ENCODE results near the gene CTBP2.

The CTBP2 gene

GRCh38 chr10:125067764-125068163 lies 92.6 kb downstream of the CTBP2 start:
- H3K4me1 ChIP-seq: peaks cover 0 to 62% (median 43%) of the 10 kb centered on the region in 4 donors
- DNase-seq: no peak
- H3K9me3 ChIP-seq: no peaks in the 10 kb centered on the region
- H3K27me3 ChIP-seq: no peaks in the 10 kb centered on the region
- TF ChIP-seq, protein P1, sequence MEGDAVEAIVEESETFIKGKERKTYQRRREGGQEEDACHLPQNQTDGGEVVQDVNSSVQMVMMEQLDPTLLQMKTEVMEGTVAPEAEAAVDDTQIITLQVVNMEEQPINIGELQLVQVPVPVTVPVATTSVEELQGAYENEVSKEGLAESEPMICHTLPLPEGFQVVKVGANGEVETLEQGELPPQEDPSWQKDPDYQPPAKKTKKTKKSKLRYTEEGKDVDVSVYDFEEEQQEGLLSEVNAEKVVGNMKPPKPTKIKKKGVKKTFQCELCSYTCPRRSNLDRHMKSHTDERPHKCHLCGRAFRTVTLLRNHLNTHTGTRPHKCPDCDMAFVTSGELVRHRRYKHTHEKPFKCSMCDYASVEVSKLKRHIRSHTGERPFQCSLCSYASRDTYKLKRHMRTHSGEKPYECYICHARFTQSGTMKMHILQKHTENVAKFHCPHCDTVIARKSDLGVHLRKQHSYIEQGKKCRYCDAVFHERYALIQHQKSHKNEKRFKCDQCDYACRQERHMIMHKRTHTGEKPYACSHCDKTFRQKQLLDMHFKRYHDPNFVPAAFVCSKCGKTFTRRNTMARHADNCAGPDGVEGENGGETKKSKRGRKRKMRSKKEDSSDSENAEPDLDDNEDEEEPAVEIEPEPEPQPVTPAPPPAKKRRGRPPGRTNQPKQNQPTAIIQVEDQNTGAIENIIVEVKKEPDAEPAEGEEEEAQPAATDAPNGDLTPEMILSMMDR (IDR thresholded peaks at IDR 0.05): no peak
- peaks cover 0 to 18% (median 0%) of the 10 kb centered on the region in 3 donors for H3K36me3 ChIP-seq
- no peak overlapping the region for H3K4me3 ChIP-seq
- intact Hi-C loops (cut with DNase I; ENCODE audit: low total_unique reads): loop anchor here (10.0 kb wide), 1 partner anchor 153 kb away; no protein-coding TSS in a partner anchor
- H3K27ac ChIP-seq: no peak overlapping the region

DNA sequence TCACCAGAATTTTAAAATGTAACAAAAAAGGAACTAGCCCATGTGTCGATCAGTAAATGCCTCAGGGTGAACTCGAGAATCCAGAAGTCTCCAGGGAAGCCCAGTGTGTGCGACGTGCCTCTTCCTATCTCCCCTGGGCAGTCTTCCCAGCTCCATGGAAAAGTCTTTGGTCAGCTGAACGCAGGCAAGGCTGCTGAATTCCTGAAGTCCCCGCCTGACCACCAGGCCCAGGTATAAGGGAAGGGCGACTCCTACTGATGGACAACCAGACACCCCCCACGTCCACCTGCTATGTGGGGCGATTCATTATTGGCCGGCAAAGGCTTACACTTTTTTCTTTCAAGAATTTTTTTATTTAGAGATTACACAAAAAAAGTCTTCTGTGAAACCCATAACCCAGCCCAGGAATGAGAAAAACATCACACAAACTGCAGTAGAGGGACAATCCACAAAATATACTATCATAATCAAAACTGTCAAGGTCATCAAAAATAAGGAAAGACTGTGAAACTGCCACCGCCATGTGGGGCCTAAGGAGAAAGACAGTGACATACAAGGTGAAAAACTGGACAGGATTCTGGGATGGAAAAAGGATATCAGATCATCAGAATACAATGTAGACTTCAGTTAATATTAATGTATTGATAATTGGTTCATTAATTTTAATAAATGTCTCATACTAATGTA lies 93.5 kb downstream of the CTBP2 start:
- Histone ChIP-seq H3K4me3 (no peak overlapping the region), H3K9me3 (no peaks in the 10 kb centered on the region), H3K4me1 (peaks cover under 1 to 71% (median 51%) of the 10 kb centered on the region in 4 donors), H3K36me3 (peaks cover 0 to 12% (median 0%) of the 10 kb centered on the region in 3 donors), H3K27ac (no peak overlapping the region), H3K27me3 (no peaks in the 10 kb centered on the region)
- intact Hi-C loops (cut with DNase I; ENCODE audit: low total_unique reads): loop anchor here (10.0 kb wide), 1 partner anchor 152 kb away; no protein-coding TSS in a partner anchor
- DNase-seq: no peak
- TF ChIP-seq, protein P1 (IDR thresholded peaks at IDR 0.05): no peak

- Histone ChIP-seq H3K27ac (peak overlapping the region; percentile 64 to 94), H3K9me3 (no peaks in the 10 kb centered on the region), H3K36me3 (no peaks in the 10 kb centered on the region), H3K4me1 (peaks cover 4 to 90% (median 71%) of the 10 kb centered on the region in 4 donors), H3K4me3 (no peak overlapping the region), H3K27me3 (no peaks in the 10 kb centered on the region)
- intact Hi-C loops (cut with DNase I; ENCODE audit: low total_unique reads): loop anchor here (5.0 to 10.0 kb wide), 3 partner anchors 63 to 150 kb away; partner anchors contain the start of gene CTBP2
- no peak for DNase-seq
- TF ChIP-seq, protein P1 (IDR thresholded peaks at IDR 0.05): no peak
Measured at GRCh38 chr10:125064681-125065492, 95.5 kb downstream of the CTBP2 start.

- no peaks in the 10 kb centered on the region for H3K9me3 ChIP-seq
- H3K27me3 ChIP-seq: no peaks in the 10 kb centered on the region
- peak overlapping the region; percentile 92 to 94 for H3K27ac ChIP-seq
- TF ChIP-seq, protein P1 (IDR thresholded peaks at IDR 0.05): no peak
- peaks cover 6 to 92% (median 77%) of the 10 kb centered on the region in 4 donors for H3K4me1 ChIP-seq
- intact Hi-C loops (cut with DNase I; ENCODE audit: low total_unique reads): loop anchor here (5.0 to 10.0 kb wide), 3 partner anchors 61 to 149 kb away; partner anchors contain the start of gene CTBP2
- no peaks in the 10 kb centered on the region for H3K36me3 ChIP-seq
- DNase-seq: no peak
- H3K4me3 ChIP-seq: no peak overlapping the region
Measured at GRCh38 chr10:125063256-125063925, 97.0 kb downstream of the CTBP2 start.

GRCh38 chr10:125062914-125063230 lies 97.5 kb downstream of the CTBP2 start:
- Histone ChIP-seq H3K4me3 (no peak overlapping the region), H3K9me3 (no peaks in the 10 kb centered on the region), H3K4me1 (peaks cover 12 to 92% (median 79%) of the 10 kb centered on the region in 4 donors), H3K36me3 (no peaks in the 10 kb centered on the region), H3K27me3 (no peaks in the 10 kb centered on the region), H3K27ac (peak overlapping the region; percentile 92 to 94)
- no peak for DNase-seq
- TF ChIP-seq, protein P1 (IDR thresholded peaks at IDR 0.05): no peak
- intact Hi-C loops (cut with DNase I; ENCODE audit: low total_unique reads): loop anchor here (5.0 to 10.0 kb wide), 3 partner anchors 61 to 148 kb away; partner anchors contain the start of gene CTBP2

Measured in tibial artery (tissue), 4 donors.